GM19455 (cell line): Measurements from ENCODE around the gene HMGB3.
"Not testable (repeated sequence)": the region's sequence is repeated elsewhere in the genome, so short reads cannot be mapped to it uniquely, and the experiment has no call there.

Source experiments
- ATAC-seq: cut with Tn5 transposase; IDR thresholded peaks from one replicate; pipeline ENCODE4 v1.9.1; 2021; ENCODE audit not compliant: unreplicated experiment

Gene HMGB3

GRCh38 chrX:150982788-150983520 is at the start of gene HMGB3:
HMGB3 (plus strand) TSS chrX:150983335; CDS start chrX:150985600, 2,265 bp downstream.
- peak; percentile 95 for ATAC-seq

GRCh38 chrX:150933945-150934350 is 49.2 kb upstream of the HMGB3 start:
- no peak for ATAC-seq

- no peak for ATAC-seq
These were observed 48.7 kb upstream of the HMGB3 start for GRCh38 chrX:150934453-150934852.

GRCh38 chrX:150935467-150935866 is 47.7 kb upstream of the HMGB3 start:
- no peak for ATAC-seq

- no peak for ATAC-seq
These were observed 46.6 kb upstream of the HMGB3 start for GRCh38 chrX:150936556-150936955.

- no peak for ATAC-seq
These were observed 42.2 kb upstream of the HMGB3 start for GRCh38 chrX:150940844-150941495.

- ATAC-seq, result no peak
These were observed 41.6 kb upstream of the HMGB3 start for GRCh38 chrX:150941580-150941979.

- ATAC-seq, result no peak
These were observed 40.1 kb upstream of the HMGB3 start for GRCh38 chrX:150942942-150943594.

- ATAC-seq, result no peak
These were observed 38.9 kb upstream of the HMGB3 start for GRCh38 chrX:150944233-150944632.

- ATAC-seq, result no peak
These were observed 28.2 kb upstream of the HMGB3 start for GRCh38 chrX:150954951-150955350.

DNA sequence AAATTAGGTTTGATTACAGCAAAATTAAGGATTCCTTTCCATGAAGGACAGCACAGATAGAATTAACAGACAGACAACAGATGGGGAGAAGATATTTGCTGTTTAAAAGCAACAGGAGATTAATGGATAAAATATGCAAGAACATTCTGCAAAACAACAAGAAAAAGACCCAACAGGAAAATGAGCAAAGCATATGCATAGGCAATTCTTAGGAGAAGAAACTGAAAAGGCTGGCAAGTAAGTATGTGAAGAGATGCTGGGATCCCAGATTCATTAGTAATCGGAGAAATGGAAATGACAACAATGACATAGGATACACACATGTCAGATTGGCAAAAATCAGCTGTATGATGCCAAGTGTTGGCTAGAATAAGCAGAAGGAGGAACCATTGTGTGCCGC is 27.5 kb upstream of the HMGB3 start:
- ATAC-seq, result no peak

- ATAC-seq, result no peak
These were observed 25.0 kb upstream of the HMGB3 start for GRCh38 chrX:150958177-150958576.

GRCh38 chrX:150959557-150959956 is 23.6 kb upstream of the HMGB3 start:
- no peak for ATAC-seq

- no peak for ATAC-seq
These were observed 21.5 kb upstream of the HMGB3 start for GRCh38 chrX:150961631-150962030.

GRCh38 chrX:150964416-150964815 is 18.7 kb upstream of the HMGB3 start:
- not testable (repeated sequence) for ATAC-seq

- no peak for ATAC-seq
These were observed 16.9 kb upstream of the HMGB3 start for GRCh38 chrX:150966235-150966634.

DNA sequence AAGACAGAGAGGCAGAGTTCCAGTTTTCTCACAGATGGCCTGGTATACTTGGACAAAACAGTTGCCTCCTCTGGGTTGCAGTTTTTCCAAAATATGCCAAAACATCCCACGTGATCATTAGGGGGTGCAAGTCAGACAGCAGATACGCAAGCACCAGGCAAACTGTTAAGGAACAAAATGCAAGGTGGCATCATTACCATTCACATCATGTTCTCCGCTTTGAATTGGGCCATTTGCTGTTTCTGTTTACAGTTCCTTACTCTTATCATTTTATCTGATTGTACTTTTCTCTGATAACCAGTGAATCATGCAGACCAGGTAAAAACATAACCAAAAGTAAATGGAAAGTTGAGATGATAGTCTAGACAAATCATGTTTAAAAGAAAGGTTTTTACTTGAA is 16.4 kb upstream of the HMGB3 start:
- ATAC-seq, result no peak

DNA sequence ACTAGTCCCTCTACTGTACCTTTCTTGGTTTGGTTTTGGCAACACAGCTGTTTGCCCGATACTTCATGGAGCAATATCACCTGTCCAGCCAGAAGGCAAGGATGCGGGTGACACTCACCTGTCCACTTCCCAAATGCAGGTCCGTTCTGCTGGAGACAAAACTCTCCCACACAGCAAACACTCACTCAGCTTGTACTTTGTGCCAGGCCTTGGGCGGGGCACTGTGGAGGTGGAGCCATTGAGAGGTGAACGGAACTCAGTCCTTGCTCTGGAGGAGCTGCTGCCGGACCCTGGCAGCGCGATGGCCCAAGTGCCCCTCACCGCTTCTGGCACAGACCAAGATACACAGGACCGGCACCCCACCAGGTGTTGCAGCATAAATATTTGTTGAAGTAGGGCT is 15.3 kb upstream of the HMGB3 start:
- ATAC-seq, result no peak

DNA sequence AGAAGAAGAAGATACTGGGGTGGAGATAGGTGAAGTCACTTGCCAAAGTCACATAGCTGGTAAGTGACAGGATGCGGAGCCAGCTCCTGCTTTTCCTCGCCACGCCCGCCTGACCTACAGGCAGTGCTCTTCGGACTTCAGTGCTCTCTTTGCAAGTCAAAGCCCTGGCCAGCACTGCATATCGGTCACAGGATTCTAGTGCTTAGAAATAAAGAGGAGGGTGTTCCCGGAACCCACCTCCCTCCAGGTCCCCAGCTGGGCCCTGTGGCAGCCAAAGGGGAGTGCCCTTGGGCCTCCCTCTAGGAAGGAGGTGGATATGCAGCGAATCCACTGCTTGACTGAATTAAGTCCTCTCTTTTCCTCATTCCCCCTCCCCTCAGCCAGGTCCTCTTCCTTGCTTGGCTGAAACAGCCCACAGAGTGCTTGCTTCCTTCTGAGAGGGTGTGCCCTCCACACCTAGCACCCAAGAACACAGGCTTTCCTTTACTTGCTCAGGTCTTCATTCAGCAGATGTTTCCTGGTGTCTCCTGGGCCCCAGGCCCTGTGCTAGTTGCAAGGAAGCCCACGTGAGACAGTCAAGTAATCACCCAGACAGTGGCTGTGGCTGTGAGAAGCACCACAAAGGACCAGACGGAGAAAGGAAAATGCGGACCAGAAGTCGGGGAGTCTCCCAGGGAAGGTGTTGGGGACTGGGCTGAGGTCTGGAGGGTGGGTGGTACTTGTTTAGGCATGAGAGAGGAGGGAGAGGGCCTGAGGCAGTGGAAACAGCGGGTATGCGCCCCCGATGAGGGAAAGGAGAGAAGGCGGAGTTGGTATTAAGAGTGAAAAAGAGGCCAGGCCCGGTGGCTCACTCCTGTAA is 14.0 kb upstream of the HMGB3 start:
- ATAC-seq, result no peak

GRCh38 chrX:150972450-150972849 is 10.7 kb upstream of the HMGB3 start:
- ATAC-seq, result no peak
